Measurements from ENCODE around the gene CNBP. TPM values are rescaled to one million over a fixed set of nuclear protein-coding genes. Genes with fewer than 3 reads are reported as not detected.

Gene CNBP
- polyA plus RNA-seq, 5 donors = 412 to 446 (median 429) TPM

Other genes with a start within 250 kb of the CNBP start
- gene CFAP92, start 189.8 kb downstream of the CNBP start, polyA plus RNA-seq (ENCODE audit: insufficient read depth in 1 of 5, insufficient read length in 5 of 5, low replicate concordance in 1 of 5) = 1 to 10 TPM; 2.6 to 4.2 (median 4.0) TPM
- gene EFCC1, start 182.6 kb downstream of the CNBP start, polyA plus RNA-seq (ENCODE audit: insufficient read depth in 1 of 5, insufficient read length in 5 of 5, low replicate concordance in 1 of 5) = 10 to 100 TPM in 4 of 5 donors, 1 to 10 TPM in 1; 9.0 to 18.0 (median 12.4) TPM
- gene GP9, start 123.1 kb downstream of the CNBP start, polyA plus RNA-seq (ENCODE audit: insufficient read depth in 1 of 5, insufficient read length in 5 of 5, low replicate concordance in 1 of 5) = 1 to 10 TPM; 1.7 to 3.3 (median 2.4) TPM
- 10 to 100 TPM in 1 of 5 donors, 1 to 10 TPM in 4; 5.1 to 12.8 (median 9.3) TPM for gene RAB43, start 62.1 kb downstream of the CNBP start, polyA plus RNA-seq (ENCODE audit: insufficient read depth in 1 of 5, insufficient read length in 5 of 5, low replicate concordance in 1 of 5)
- 10 to 100 TPM; 48.5 to 66.6 (median 51.3) TPM for gene ISY1, start 22.8 kb downstream of the CNBP start, polyA plus RNA-seq (ENCODE audit: insufficient read depth in 1 of 5, insufficient read length in 5 of 5, low replicate concordance in 1 of 5)
- gene COPG1, start 65.7 kb upstream of the CNBP start, polyA plus RNA-seq (ENCODE audit: insufficient read depth in 1 of 5, insufficient read length in 5 of 5, low replicate concordance in 1 of 5) = 100 to 1,000 TPM; 118 to 162 (median 145) TPM
- 10 to 100 TPM; 40.7 to 45.7 (median 43.4) TPM for gene HMCES, start 95.0 kb upstream of the CNBP start, polyA plus RNA-seq (ENCODE audit: insufficient read depth in 1 of 5, insufficient read length in 5 of 5, low replicate concordance in 1 of 5)
- 1 to 10 TPM; 1.7 to 6.2 (median 3.9) TPM for gene EFCAB12, start 244.7 kb upstream of the CNBP start, polyA plus RNA-seq (ENCODE audit: insufficient read depth in 1 of 5, insufficient read length in 5 of 5, low replicate concordance in 1 of 5)

Measured in right lung (tissue), 5 donors.